Activated naive CD4-positive, alpha-beta T cell treated with anti-CD3 and anti-CD28 coated beads, Interleukin-2, amount 50 U/mL, for 72 hours (primary cell): Measurements from ENCODE around the gene STN1. TPM values are rescaled to one million over a fixed set of nuclear protein-coding genes. Genes with fewer than 3 reads are reported as not detected.

ENCODE experiments used
- ATAC-seq, 2 donors: fragments of 150-1000 bp; cut with Tn5 transposase; 2 replicates each; pipeline ENCODE4 v1.10.0; 2021; ENCODE audit warnings: mild to moderate bottlenecking in 2 of 2, moderate library complexity in 2 of 2
- DNase-seq, 2 donors: peaks; one replicate each; pipeline ENCODE4 v3.0.0; 2021 to 2022; ENCODE audit warnings: low spot score in 2 of 2
- H3K27ac Mint-ChIP-seq, 2 donors: one replicate each; pipeline ENCODE4 v1.8.0; 2022; ENCODE audit warnings: mild to moderate bottlenecking in 2 of 2, mixed read lengths in 2 of 2
- H3K36me3 Mint-ChIP-seq, 2 donors: one replicate each; pipeline ENCODE4 v1.8.0; 2022; ENCODE audit warnings: mixed read lengths in 2 of 2
- H3K9me3 Mint-ChIP-seq, 2 donors: one replicate each; pipeline ENCODE4 v1.8.0; 2022; ENCODE audit warnings: mixed read lengths in 2 of 2
- total RNA-seq, 2 donors: library from RNA; stranded (reverse); gene quantifications; one replicate each; pipeline ENCODE4 v1.2.3, GENCODE V29; 2022

Gene STN1
- total RNA-seq, result 10 to 100 TPM; 38.6 to 54.5 TPM

DNA sequence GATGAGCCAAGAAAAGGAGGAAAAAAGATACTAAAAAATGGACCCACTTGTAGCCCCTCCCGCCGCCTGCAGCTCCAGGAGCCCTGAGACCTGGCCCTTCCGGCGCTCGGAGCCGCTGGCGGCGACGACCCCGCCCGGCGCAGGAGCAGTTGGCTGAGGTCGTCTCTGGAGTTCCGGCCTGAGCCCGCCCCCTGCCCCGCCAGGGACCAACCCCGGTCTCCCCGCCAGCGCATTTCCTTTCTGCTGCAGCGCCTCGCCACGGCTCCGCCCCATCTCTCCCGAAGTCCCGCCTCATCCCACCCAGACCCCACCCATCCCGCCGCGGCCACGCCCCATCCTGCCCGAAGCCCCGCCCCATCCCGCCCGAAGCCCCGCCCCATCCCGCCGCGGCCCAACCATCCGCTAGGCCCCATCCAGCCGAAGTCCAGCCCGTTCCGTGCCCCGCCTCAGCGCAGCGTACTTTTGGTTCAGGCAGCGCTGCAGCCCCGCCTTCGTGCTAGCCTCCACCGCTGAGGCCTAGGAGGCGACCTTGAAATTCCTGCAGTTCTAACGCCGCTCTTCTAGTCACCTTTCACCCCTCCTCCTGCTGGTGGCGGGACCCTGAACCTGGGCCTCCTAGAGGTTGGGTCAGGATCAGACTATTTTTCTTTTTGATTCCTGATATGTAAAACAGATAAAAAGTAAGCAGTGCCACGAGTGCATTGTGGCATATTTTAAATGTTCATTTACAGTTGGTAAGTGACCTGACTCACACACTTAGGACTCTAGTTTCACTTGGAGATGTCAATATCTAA lies at the start of gene STN1:
Gene STN1 (minus strand): TSS at position 132 of the 794 bp plus-strand sequence. CDS start 590 bp downstream, outside the sequence.
- H3K36me3 Mint-ChIP-seq, result peaks cover 23 to 27% of the 10 kb centered on the region in 2 donors
- DNase-seq, result peak; percentile 93 to 98
- ATAC-seq, result peak; percentile 92 to 96

DNA sequence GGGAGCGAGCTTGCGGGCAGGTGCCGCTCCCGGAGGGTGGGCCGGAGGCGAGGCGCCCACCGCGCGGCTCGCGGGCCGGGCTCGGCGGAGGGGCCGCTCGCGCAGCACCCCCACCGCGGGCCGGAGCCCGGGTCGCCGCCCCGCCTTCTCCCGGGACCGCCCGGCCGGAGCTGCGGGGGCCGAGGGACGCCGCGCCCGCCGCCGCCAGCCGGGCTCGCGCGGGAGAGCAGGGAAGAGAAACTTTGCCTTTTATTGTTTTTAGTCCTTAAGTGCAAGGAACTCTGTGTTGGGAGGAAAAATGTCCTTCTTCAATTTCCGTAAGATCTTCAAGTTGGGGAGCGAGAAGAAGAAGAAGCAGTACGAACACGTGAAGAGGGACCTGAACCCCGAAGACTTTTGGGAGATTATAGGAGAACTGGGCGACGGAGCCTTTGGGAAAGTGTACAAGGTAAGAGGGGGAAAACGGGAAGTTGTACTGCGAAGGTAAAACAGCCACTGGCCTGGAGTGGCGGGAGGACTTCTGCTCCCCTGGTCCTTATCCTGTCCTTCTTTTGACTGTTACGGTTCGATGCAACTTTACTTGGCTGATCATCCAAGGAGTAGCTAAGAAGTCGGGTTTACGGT lies 49.6 kb upstream of the STN1 start:
- Mint-ChIP-seq H3K36me3 (peaks cover 10 to 19% of the 10 kb centered on the region in 2 donors), H3K9me3 (no peaks in the 10 kb centered on the region), H3K27ac (peak overlapping the region; percentile 88 to 94)
- peak in 1 of 2 donors; percentile 36 for DNase-seq
- peak; percentile 42 to 53 for ATAC-seq

More for the DNA sequence above, at the start of gene STN1:
- Mint-ChIP-seq H3K9me3 (peaks cover 0 to 6% of the 10 kb centered on the region in 2 donors), H3K27ac (peak within 1 kb of the TSS; percentile 96)

DNA sequence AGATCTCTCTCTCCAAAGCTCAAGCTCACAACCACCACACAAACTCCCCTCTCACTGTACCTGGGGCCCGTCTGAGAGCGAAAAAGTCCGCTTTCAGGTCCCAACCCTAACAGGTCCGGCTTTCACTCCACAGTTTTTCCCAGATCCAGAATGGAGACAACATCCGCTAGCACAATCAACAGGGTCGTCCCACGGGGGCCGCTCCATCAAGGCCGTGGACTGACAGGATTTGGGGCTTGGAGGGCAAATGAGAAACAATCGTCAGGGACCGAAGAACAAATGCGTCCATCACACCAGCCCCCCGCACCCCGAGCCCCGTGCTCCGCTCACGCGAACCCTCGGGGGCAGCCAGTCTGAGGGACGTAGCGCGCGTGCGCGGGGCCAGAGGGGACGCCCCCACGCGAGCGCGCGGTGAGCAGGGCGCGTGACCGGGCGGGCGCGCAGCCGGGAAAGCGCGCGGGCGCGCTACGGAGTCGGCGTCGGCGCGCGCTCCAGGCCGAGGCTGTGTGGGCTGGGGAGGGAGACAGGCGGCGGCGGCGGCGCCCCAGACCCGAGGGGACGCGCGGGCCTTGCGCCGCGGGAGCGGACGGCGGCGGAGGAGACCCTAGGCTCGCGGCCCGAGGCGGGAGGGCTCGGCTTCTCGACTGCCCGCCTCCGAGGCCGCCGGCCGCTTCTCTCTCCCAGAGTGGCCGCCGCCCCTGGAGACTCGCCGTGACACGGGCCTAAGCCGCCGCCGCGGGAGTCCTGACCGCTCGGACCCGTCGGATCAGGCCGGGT lies 48.9 kb upstream of the STN1 start, which contains the start of gene SLK:
Gene SLK (plus strand): TSS at position 470 of the 777 bp plus-strand sequence. CDS start 606 bp downstream, outside the sequence.
- DNase-seq, result peak; percentile 88 to 89
- H3K36me3 Mint-ChIP-seq, result peaks cover 10 to 19% of the 10 kb centered on the region in 2 donors
- peak within 1 kb of the TSS; percentile 96 to 98 for H3K27ac Mint-ChIP-seq
- peak; percentile 90 to 91 for ATAC-seq
- H3K9me3 Mint-ChIP-seq, result no peaks in the 10 kb centered on the region

GRCh38 chr10:103960103-103960502 lies 42.1 kb upstream of the STN1 start:
- Mint-ChIP-seq H3K27ac (no peak overlapping the region), H3K9me3 (no peaks in the 10 kb centered on the region), H3K36me3 (no peaks in the 10 kb centered on the region)
- ATAC-seq, result no peak
- no peak for DNase-seq

- ATAC-seq (no peak), DNase-seq (no peak)
- Mint-ChIP-seq H3K27ac (no peak overlapping the region), H3K9me3 (no peaks in the 10 kb centered on the region), H3K36me3 (no peaks in the 10 kb centered on the region)
Measured at GRCh38 chr10:103958996-103959395, 41.0 kb upstream of the STN1 start.

DNA sequence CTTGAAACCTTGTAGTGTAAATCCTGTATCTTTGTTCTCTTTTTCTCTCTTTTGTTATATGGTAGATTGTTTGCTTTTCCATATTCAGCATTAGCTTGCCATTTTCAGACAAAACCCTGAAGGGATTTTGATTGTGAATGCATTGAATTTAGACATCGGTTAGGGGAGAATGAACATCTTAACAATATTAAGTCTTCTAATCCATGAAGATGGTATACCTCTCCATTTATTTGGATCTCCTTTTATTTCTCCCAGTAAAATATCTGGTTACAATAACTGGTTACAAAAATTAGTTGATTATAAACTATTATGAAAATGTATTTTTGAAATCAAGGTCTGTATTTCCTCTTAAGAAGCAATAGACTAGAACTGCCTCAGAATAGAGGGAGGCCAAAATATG lies 36.6 kb upstream of the STN1 start:
- Mint-ChIP-seq H3K27ac (no peak overlapping the region), H3K36me3 (no peaks in the 10 kb centered on the region), H3K9me3 (no peaks in the 10 kb centered on the region)
- ATAC-seq (no peak), DNase-seq (no peak)

DNA sequence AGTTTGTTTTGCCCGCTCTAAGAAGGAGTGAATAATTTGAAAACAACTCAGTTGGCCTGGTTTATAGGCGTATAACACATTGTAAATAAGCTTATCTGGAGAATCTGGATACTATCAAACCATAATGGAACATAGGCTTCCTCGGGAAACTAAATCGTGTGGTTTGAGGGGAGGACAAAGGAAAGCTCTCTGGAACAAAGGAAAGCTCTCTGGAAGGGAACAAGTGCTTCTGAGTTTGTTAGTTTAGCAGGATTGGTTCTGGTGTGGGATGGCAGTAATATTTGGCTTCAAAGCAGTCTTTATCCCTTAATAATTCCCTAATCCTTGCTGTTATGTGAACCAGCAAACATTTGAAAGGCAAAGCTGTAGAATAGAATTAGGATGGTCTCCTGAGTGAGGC lies 34.0 kb upstream of the STN1 start:
- DNase-seq, result no peak
- H3K9me3 Mint-ChIP-seq, result no peaks in the 10 kb centered on the region
- no peak overlapping the region for H3K27ac Mint-ChIP-seq
- no peaks in the 10 kb centered on the region for H3K36me3 Mint-ChIP-seq
- ATAC-seq, result no peak

- DNase-seq, result no peak
Measured at GRCh38 chr10:103951183-103951582, 33.2 kb upstream of the STN1 start.

GRCh38 chr10:103949728-103950127 lies 31.7 kb upstream of the STN1 start:
- Mint-ChIP-seq H3K36me3 (no peaks in the 10 kb centered on the region), H3K9me3 (no peaks in the 10 kb centered on the region), H3K27ac (no peak overlapping the region)
- ATAC-seq, result no peak
- no peak for DNase-seq

More at GRCh38 chr10:103951183-103951582, 33.2 kb upstream of the STN1 start:
- H3K27ac Mint-ChIP-seq, result no peak overlapping the region
- H3K9me3 Mint-ChIP-seq, result no peaks in the 10 kb centered on the region
- no peak for ATAC-seq
- no peaks in the 10 kb centered on the region for H3K36me3 Mint-ChIP-seq

DNA sequence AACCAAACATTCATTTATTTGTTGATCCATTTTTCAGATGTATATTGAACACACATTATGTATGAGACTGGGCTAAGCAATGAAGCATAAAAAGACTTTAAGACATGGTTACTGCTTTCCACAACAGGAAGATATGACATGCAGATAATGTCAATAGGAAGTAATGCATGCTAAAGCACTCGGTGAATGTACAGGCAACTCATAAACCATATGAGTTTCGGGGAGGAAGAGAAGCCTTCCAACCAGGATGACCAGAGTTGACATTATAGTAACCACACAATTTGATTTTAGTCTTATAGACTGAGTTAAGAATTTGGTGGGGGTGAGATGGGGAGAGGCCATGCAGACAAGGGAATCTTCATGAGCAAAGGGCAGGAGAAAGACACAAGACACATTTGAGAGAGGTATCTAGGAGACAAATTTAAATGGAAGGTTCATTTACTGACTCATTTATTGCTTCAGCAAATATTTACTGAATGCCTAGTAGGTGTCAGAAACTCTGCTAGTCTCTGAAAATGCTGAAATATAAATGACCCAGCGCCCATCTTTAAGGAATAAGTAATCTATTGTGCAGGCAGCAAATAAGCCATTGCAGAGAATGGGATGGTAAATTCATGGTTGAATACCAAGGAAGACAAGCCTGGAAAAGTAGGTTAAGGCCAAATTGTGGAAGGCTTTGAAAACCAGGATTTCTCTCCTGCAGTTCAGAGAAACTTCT lies 30.0 kb upstream of the STN1 start:
- H3K27ac Mint-ChIP-seq, result no peak overlapping the region

DNA sequence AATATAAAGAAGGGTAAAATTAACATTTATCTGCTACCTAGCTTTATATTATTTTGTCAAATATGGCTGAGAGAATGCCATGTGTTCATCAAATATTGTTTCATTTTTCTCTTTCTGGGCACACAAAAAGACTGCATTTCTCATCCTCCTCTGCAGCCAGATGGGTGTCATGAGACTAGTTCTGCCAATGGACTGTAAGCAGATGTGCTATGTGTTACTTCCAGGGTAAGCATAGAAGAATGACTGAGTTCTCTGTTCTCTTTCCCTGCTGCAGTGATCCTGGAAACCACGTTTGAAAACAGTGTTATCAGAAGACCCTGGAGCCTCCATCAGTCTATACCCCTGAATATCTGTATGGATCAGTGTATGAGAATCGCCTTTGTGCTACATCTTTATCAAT lies 24.9 kb upstream of the STN1 start:
- H3K9me3 Mint-ChIP-seq, result no peaks in the 10 kb centered on the region
- H3K36me3 Mint-ChIP-seq, result no peaks in the 10 kb centered on the region
- ATAC-seq, result no peak
- H3K27ac Mint-ChIP-seq, result no peak overlapping the region
- no peak for DNase-seq

More for the DNA sequence above, 30.0 kb upstream of the STN1 start:
- no peaks in the 10 kb centered on the region for H3K36me3 Mint-ChIP-seq
- peak in 1 of 2 donors; percentile 59 for ATAC-seq
- H3K9me3 Mint-ChIP-seq, result no peaks in the 10 kb centered on the region
- DNase-seq, result no peak

GRCh38 chr10:103941801-103942200 lies 23.8 kb upstream of the STN1 start:
- no peak for DNase-seq
- Mint-ChIP-seq H3K36me3 (no peaks in the 10 kb centered on the region), H3K9me3 (no peaks in the 10 kb centered on the region), H3K27ac (no peak overlapping the region)
- no peak for ATAC-seq

- no peaks in the 10 kb centered on the region for H3K36me3 Mint-ChIP-seq
- no peaks in the 10 kb centered on the region for H3K9me3 Mint-ChIP-seq
- DNase-seq (no peak), ATAC-seq (no peak)
- H3K27ac Mint-ChIP-seq, result no peak overlapping the region
Measured at GRCh38 chr10:103939522-103939921, 21.5 kb upstream of the STN1 start.

DNA sequence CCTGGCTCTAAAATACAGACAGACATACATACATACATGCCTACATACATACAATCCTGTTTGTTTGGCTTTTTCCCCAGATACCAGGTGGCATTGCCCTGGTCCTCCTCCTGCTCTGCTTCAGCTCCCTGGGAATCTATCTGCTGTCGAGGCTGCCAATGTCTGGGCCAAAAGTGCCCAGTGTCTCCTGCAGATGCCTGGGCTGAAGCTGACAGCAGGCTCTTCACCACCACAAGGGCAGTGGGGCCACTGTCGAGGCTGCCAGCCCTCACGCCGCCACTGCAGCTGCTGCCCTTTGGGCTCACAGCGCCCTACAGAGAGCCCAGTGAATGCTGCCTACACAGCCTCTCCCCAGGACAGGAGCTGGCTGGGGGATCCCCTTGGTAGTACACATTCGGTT lies 18.0 kb upstream of the STN1 start:
- H3K36me3 Mint-ChIP-seq, result no peaks in the 10 kb centered on the region
- H3K9me3 Mint-ChIP-seq, result no peaks in the 10 kb centered on the region
- H3K27ac Mint-ChIP-seq, result no peak overlapping the region
- no peak for ATAC-seq
- DNase-seq, result no peak

GRCh38 chr10:103934308-103934707 lies 16.3 kb upstream of the STN1 start:
- H3K9me3 Mint-ChIP-seq, result no peaks in the 10 kb centered on the region
- no peak overlapping the region for H3K27ac Mint-ChIP-seq
- DNase-seq, result no peak

GRCh38 chr10:103933557-103934121 lies 15.7 kb upstream of the STN1 start:
- DNase-seq, result no peak
- H3K36me3 Mint-ChIP-seq, result no peaks in the 10 kb centered on the region

More at GRCh38 chr10:103934308-103934707, 16.3 kb upstream of the STN1 start:
- no peak for ATAC-seq
- H3K36me3 Mint-ChIP-seq, result no peaks in the 10 kb centered on the region

More at GRCh38 chr10:103933557-103934121, 15.7 kb upstream of the STN1 start:
- ATAC-seq, result no peak
- no peak overlapping the region for H3K27ac Mint-ChIP-seq
- H3K9me3 Mint-ChIP-seq, result no peaks in the 10 kb centered on the region
